ENCODE results near the gene PGM5. TPM values are rescaled to one million over a fixed set of nuclear protein-coding genes. Genes with fewer than 3 reads are reported as not detected.

PGM5 gene
- polyA plus RNA-seq, 4 donors = 36.8 to 55.5 (median 43.2) TPM

DNA sequence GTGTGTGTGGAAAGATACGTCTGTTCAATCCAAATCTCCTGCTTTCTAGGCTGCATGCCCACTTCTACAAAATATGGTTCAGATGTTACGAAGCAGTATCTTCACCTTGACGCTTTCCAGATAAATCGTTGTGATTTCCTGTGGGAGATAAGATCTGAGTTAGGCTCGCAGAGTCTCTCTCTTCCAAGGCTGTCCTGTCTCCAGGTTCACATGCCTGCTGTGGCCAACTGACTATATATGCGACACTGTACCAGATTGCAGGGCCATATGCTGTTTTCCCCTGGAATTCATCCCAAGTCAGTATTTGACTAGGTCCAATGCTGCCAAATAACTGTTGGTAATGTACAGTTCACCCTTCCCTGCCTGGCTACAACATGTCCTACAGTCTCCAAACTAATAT lies 136.4 kb downstream of the PGM5 start:
- DNase-seq (ENCODE audit: low read depth in 4 of 4, low spot score in 2 of 4) = no peak

DNA sequence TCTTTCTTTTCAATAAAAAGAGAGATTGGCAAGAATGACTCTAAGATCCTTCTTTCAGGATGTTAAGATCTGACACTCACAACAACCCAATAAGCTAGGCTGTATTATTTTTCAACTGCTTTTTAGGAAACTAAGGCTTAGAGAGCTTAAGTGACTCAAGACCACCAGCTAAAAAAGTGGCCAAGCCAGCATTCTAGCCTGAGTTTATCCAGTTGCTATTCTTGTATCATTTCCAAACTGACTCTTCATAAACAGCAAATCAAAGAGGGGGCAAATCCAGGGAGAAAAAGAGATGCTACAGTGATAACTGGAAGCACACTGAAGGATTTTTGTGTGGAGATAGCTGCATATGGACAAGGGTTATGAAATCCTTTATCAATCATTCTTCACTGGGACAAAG lies 137.1 kb downstream of the PGM5 start:
- DNase-seq (ENCODE audit: low read depth in 4 of 4, low spot score in 2 of 4) = no peak

DNA sequence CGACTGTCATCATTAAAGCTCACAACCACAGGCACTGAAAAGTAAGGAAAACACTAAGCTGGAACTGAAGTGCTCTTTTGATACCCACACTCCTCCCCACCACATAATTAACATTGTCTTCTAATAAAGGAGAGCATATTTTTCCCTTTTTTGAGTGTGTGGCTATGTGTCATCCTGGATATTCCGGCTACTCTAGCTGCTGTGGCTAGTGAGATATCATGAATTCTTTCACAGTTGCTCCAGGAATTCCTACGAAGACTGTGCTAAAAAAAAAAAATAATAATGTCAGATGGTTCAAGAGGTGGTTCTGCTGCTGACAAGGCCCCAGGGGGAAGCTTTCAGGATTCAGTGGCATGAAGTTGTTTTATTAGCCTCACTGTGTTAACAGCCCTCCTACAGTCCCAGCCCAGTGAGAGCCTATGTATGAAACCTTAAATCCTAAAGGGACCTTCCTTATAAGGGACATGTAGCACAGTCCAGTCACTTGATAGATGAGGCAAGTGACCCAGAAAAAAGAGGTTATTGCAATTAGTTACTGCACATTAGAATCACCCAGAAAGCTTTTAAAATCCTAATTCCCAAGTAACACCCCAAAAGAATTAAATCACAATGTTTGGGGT lies 137.7 kb downstream of the PGM5 start:
- no peak for DNase-seq (ENCODE audit: low read depth in 4 of 4, low spot score in 2 of 4)

DNA sequence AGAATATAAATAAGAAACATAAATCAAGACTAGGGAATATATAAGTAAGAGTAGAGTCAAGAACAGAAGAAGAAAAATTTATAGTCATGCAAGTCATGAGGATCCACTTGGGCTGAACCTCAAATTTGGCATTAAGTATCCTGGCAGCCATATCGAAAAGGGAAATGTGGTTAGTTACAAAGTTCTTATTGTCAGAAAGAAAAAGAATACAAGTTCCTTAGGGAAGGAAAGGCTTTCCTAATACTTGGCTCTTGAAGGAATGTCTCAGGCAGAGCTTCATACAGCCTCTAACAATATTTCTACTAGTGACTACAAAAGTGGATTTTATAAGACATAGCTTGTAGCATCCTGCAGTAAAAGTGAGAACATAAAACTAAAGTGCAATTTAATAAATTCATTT lies 138.8 kb downstream of the PGM5 start:
- no peak for DNase-seq (ENCODE audit: low read depth in 4 of 4, low spot score in 2 of 4)

DNA sequence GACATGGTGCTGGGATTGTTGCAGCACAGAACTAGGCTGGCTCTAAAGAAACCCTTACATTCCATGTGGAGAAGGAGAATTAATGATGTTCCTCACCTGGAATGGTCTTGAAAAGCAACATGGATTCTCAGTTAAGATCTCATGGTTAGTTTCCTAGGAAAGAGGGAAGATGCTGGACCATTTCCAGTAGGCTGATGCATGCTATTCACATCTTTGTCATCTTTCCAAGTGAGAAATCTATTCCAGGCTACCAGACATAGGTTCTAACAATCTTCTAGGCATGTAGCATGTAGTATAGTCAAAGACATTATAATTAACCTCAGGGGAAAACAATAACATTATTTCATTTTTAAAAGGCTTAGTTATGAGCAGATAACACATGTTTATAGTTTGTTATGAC lies 139.9 kb downstream of the PGM5 start:
- no peak for DNase-seq (ENCODE audit: low read depth in 4 of 4, low spot score in 2 of 4)

DNA sequence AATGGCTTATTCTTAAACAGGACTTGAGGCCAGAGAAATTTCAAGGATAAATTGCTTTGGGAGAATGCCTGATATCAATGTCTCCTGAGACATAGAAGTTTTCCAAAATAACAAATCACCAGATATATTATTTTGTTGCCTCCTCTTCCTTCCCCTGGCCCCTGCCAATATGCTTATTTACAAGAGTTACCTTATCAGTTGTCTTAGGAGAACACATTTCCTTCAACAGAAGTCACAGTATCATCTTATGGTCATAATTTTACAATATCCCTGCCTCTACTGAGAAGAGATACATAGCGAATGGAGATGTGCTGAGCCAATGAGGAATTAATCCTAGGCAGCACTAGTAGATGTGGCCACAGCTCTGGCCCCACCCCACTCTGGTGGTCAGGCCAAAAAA lies 141.2 kb downstream of the PGM5 start:
- no peak for DNase-seq (ENCODE audit: low read depth in 4 of 4, low spot score in 2 of 4)

DNA sequence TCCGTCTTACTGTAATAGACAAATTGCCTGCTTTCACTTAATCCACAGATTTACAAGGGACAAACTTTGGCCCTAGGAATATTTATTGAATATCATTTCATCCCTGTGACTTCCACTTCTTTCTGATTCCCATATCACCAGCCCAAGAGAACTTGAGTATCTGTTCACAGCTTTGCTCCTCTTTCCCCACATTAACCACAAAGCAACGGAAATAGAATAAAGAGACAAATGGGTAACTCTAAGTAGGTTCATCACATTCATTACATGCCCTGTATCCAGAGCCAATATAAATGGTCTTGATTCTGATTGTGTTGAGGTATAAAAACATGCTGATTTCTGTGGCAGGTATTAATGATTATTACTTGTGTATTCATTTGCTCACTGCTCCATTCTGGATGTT lies 142.4 kb downstream of the PGM5 start:
- no peak for DNase-seq (ENCODE audit: low read depth in 4 of 4, low spot score in 2 of 4)

DNA sequence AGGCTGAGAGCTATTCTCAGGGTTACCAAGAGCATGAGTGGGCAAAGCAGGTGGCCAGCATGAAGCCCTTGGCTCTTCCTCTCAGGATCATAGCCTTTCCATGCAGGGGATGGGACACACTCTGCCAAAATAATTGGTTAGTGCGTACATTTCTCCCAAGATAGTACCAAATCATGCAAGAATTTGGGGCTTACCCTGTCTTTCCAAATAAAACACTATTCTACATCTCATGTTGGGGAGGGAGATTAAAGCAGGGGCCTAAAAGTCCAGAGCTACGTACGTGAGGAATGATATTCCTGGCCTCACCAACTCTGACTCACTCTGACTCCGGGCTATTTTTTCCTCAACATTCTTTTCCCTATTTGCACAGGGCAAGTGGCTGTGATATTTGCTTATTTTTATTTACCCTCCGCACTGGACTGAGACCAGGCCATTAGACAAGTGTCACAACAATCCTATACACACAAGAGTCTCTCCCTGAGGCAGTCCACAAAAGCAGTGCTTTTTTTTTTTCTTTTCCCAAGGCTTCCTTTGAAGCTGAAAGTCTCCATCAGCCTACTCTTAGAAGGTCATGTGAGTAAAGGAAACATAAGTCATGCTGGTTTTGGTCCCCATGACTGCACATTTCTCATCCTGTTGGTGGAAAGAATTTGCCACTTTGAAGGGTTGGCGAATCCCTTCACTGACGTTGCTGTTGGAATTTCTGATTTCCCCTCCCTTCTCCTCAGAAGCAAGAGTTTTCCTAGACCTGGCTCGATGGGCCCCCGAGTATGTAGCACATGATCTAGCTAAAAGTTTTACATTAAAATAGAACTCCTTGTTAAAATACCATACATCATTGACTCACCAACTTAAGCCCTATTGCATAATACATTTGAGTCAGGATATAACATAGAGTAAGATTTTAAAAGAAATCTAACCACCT lies 144.3 kb downstream of the PGM5 start:
- DNase-seq (ENCODE audit: low read depth in 4 of 4, low spot score in 2 of 4) = no peak

DNA sequence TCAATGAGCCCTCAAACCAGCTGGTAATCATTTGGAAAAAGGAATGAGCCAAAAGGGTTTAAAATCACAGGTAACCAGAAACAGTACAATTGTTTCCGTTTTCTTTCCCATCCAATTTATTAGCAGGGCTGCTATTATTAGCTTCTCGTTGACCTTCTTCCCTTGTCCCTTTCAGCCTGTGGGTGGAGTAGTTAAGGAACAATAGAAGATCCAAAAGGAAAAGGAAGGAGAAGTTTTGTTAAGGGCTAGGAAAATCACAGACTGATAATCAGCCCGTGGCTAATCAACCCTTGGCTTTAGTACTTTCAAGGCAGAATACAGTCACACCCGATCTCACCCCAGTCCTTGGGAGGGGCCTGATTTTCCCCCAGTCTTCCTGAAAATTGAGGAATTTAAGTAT lies 145.9 kb downstream of the PGM5 start:
- DNase-seq (ENCODE audit: low read depth in 4 of 4, low spot score in 2 of 4) = no peak

DNA sequence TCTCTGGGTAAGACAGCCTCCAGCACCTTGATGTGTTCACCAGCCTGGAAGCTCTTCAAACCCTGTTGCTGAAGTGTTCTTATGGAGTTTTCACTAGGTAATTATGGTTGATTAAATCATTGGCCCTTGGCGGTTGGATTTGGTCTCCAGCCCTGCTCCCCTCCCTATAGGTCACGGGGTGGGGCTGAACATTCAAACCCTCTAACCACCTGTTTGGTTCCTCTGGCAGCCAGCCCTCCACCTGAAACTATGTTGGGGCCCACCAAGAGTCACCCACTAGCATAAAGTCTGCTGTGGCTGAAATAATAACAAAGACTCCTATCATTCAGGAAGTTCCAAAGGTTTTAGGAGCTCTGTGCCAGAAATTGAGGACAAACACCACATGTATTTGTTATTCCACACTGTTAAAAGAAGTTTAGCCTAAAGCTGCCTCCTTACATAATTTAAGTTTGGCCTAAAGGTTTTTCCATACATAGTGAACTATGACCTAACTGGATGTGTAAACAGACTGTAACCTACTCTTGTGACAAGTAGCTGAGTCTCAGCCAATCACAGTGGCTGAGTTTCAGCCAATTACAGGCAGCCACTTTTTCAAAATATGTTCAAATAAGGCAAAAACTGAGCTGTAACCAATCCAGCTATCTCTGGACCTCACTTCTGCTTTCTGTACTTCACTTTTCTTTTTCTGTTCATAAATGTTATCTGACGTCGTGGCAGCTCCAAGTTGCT lies 149.4 kb downstream of the PGM5 start:
- DNase-seq (ENCODE audit: low read depth in 4 of 4, low spot score in 2 of 4) = no peak

DNA sequence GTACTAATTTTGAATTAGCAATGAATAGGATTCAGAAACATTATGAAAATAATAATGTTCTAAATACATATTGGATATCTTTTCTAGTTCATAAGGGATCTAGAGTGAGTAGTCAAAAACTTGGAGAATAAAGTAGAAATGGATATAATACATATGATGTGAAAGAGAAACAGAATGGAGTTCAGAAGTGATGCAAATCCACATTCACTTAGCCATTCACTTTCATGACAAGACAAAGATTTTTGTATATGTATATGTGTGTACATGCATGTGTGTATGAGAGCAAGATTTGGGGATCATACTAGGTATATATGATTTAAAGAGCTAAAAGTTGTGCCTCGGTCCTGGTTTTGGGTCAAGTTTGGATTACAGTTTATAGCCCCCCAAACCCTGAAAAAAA lies 150.1 kb downstream of the PGM5 start:
- no peak for DNase-seq (ENCODE audit: low read depth in 4 of 4, low spot score in 2 of 4)

DNA sequence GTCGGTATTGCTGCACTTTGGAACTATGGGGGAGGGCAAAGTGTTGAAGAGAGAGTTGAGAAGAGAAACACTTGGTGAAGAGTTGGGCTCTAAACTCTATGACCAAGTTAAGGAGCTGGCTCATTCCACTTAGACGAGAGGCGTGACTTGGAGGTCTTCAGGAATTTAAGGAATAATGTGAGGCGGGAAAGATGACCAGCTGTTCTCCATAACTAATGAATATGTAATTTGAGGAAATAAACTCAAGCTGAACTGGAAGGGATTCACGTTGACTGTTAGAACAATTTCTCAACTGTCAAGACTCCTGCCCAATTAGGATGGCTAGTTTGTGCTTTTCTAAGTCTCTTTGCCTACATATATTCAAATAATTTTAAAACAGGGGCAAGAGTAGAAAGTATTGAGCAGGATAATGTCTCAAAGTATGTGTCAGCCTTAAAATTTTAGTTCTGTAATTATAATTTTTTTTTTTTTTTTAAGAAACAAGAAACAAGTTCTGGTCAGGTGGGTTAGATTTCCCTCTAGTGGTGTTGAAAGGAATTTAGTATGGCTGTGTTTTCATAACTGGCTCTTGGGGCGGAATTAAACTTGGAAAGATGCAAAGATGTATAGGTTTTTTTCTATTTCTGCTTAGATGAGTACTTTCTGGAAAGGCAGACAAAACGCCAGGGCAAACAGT lies 150.9 kb downstream of the PGM5 start:
- peak in 3 of 4 donors; percentile 26 to 46 (median 30) for DNase-seq (ENCODE audit: low read depth in 4 of 4, low spot score in 2 of 4)

DNA sequence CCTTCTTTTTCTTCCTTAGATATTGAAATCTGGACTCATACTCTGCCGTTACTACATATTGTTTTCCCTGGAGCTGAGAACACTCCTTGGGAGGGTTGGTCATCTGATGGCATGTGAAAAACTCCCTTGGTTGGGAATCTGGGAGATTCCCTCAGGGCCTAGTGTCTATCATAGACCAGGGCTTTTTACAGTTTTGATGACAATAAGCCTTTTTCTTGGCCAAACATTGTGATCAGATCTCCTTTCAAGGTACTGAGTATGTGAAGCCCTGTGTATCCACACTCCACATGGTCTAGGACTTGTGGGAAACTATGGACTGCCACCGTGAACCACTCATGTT lies 151.4 kb downstream of the PGM5 start:
- DNase-seq (ENCODE audit: low read depth in 4 of 4, low spot score in 2 of 4) = no peak

DNA sequence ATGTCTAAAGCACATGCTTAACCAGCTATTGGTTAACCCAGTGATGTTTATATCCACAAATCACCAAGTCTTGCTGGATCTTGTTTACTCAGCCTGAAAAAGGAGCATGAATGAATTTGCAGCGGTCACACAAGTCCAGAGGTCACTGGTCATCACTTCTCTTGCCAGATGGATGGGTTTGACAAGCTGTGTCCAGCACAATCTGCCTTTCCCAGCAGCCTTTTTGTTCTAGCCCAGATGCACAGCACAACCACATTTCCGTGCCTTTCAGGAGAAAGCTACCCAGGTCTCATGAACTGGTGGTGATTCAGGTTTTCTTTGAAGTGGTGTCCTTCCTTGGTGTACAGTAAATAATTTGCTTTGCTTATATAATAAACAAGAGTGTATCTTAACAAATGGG lies 152.1 kb downstream of the PGM5 start:
- DNase-seq (ENCODE audit: low read depth in 4 of 4, low spot score in 2 of 4) = no peak

DNA sequence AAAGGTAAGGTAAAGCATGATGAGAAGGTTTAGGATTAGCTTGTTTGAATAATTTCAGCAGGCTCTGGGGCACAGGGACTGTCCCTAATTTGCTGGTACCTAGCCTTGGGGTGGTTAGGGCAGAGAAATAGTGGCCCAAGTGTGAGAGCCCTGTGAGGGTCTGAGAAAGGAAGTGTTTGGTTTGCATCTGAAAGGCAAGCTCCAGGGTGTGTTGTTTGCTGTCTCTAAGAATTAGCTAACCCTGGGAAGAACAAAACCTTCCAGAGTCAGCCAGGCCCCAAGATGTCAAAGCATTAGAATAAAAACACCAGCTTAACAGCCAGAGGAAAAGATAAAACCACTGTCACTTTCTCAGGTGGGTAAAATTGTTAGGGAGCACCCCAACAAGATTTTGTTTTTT lies 153.3 kb downstream of the PGM5 start:
- DNase-seq (ENCODE audit: low read depth in 4 of 4, low spot score in 2 of 4) = no peak

DNA sequence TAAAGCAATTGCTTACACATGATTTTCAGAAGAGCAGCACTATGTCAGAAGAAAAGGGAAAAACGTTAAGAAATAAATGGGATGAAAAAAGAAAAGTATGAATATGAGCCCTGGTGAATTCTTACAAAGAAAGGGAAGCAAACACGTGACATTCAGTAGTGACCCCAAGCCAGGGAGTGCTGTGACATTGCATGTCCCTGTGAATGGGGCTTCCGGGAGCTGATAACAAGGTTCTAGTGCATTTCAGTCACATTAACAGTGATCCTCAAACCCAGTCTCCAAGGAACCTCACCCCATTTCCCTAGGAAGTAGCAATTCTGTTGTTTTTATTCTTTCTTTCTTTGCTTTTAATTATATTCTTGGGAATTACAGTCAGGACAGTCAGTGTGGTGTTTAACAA lies 157.0 kb downstream of the PGM5 start:
- DNase-seq (ENCODE audit: low read depth in 4 of 4, low spot score in 2 of 4) = no peak

DNA sequence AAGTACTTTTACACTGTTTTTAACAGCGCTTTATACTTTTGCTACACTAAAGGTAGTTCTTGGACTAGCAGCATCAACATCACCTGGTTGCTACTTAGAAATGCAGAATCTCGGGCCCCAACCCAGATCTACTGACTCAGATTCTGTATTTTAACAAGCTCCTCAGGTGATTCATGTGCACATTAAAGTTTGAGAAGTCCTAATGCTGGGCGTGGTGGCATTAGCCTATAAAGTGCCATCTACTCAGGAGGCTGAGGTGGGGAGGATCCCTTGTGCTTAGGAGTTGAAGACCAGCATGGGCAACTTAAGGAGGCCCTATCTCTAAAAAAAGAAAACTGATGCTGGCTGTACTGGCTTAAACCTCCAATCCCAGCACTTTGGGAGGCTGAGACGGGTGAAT lies 157.6 kb downstream of the PGM5 start:
- DNase-seq (ENCODE audit: low read depth in 4 of 4, low spot score in 2 of 4) = no peak

DNA sequence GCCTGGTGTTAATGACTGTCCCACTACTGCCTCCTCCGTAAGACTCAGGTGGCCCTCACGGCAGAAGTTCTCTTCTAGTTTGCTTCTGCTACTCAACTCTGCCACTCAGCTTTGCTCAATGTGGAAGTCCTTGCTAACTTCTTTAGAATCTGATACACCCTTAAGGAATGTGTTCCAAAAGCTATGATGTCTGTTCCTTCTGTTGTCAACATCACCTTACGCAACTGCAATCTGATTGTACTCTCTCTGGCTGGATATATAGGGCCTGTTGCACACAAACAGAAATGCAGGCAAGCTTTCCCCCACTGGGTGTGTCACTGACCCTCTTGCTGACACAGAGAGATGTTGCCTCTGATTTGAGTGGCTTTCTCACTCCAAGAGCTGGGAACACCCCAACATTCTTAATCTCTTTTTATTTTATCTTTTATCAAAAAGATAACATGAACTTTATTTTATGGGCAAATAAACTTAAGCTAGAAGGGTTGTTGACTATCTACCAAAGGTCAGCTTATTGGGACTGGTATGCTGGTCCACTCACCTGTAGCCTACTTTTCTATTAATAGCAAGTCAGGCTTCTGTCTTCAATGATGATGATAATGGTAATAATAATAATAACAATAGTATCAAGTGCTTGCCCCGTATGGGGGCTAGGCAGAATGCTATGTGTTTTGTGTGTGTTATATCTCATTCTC lies 159.1 kb downstream of the PGM5 start:
- no peak for DNase-seq (ENCODE audit: low read depth in 4 of 4, low spot score in 2 of 4)

DNA sequence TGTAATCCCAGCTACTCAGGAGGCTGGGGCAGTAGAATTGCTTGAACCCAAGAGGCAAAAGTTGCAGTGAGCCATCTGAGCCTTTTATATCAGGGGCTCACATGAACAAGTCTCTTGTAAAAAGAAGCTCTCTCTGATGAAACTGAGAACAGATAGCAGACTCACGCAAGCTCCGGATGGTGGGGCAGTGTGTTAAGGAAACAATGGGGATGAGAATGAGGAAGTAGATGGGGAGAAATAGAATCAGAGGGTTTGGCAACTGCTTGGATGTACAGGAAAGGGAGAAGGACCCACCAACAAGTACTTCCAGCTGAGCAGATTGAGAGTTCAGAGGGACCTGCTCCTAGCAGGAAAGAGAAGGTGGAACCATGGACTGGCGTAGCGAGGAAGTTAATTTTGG lies 165.7 kb downstream of the PGM5 start:
- no peak for DNase-seq (ENCODE audit: low read depth in 4 of 4, low spot score in 2 of 4)

DNA sequence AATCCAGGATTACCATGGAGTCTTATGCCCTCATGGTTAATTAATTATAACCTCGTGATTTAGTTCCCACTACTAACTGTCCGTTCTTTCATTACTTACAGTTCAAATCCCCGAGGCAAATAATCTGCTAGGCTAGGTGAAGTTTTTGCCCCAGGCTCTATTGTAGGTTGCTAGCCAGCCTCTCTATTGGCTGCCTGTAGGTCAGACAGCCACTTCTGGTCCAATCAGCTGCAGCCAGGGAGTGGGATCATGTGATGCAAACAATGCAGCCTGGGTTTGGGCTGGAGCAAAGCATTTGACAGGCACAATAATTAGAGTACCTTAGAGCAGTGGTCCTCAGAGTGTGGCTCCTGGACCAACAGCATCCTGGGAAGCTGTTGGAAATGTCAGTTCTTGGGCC lies 166.5 kb downstream of the PGM5 start:
- no peak for DNase-seq (ENCODE audit: low read depth in 4 of 4, low spot score in 2 of 4)
